IgD-negative memory B cell (primary cell): Measurements from ENCODE around the gene SELENOM. TPM values are rescaled to one million over a fixed set of nuclear protein-coding genes. Genes with fewer than 3 reads are reported as not detected.
"Not testable (repeated sequence)": the region's sequence is repeated elsewhere in the genome, so short reads cannot be mapped to it uniquely, and the experiment has no call there.

ENCODE experiments used
- H3K27ac Mint-ChIP-seq, 3 donors: one replicate each; pipeline ENCODE4 v1.8.0; 2020 to 2022; ENCODE audit warnings: mild to moderate bottlenecking in 3 of 3, mixed read lengths in 3 of 3, moderate library complexity in 1 of 3
- H3K27me3 Mint-ChIP-seq: one replicate; pipeline ENCODE4 v1.8.0; 2021; ENCODE audit warnings: mixed read lengths
- H3K36me3 Mint-ChIP-seq: one replicate; pipeline ENCODE4 v1.8.0; 2020; ENCODE audit warnings: mild to moderate bottlenecking, mixed read lengths
- H3K4me1 Mint-ChIP-seq, 3 donors: one replicate each; pipeline ENCODE4 v1.8.0; 2020 to 2022; ENCODE audit warnings: mixed read lengths in 3 of 3, mild to moderate bottlenecking in 1 of 3
- H3K4me3 Mint-ChIP-seq, 4 donors: one replicate each; pipeline ENCODE4 v1.8.0; 2020 to 2022; ENCODE audit warnings: mild to moderate bottlenecking in 4 of 4, mixed read lengths in 4 of 4, moderate library complexity in 3 of 4
- H3K9me3 Mint-ChIP-seq, 3 donors: one replicate each; pipeline ENCODE4 v1.8.0; 2020 to 2021; ENCODE audit warnings: mixed read lengths in 3 of 3, mild to moderate bottlenecking in 1 of 3
- polyA plus RNA-seq: library from polyadenylated mRNA; unstranded; fragments of 300-500 nt; fragmentation: Illumina TruSeq; gene quantifications from one replicate; pipeline ENCODE4 v1.2.3, GENCODE V29; 2021

The SELENOM gene
- polyA plus RNA-seq, 1 donor from 2014 or later: 145 TPM

GRCh38 chr22:31124811-31125465, 17.6 kb upstream of the SELENOM start:
- Mint-ChIP-seq H3K4me3 (no peak overlapping the region), H3K9me3 (no peaks in the 10 kb centered on the region), H3K27ac (no peak overlapping the region), H3K27me3 (peaks cover 1% of the 10 kb centered on the region), H3K36me3 (no peaks in the 10 kb centered on the region), H3K4me1 (peaks cover 0 to 4% (median 3%) of the 10 kb centered on the region in 3 donors)

GRCh38 chr22:31124290-31124689, 16.9 kb upstream of the SELENOM start:
- Mint-ChIP-seq H3K27me3 (peaks cover 1% of the 10 kb centered on the region), H3K27ac (peak overlapping the region in 1 of 3 donors; percentile 67), H3K36me3 (no peaks in the 10 kb centered on the region), H3K4me3 (peak overlapping the region in 2 of 4 donors; percentile 30 to 54), H3K9me3 (no peaks in the 10 kb centered on the region), H3K4me1 (peaks cover 0 to 4% (median 3%) of the 10 kb centered on the region in 3 donors)

- H3K27me3 Mint-ChIP-seq: peaks cover 1% of the 10 kb centered on the region
- H3K27ac Mint-ChIP-seq: no peak overlapping the region
- peaks cover 0 to 4% (median 3%) of the 10 kb centered on the region in 3 donors for H3K4me1 Mint-ChIP-seq
- no peaks in the 10 kb centered on the region for H3K9me3 Mint-ChIP-seq
- no peaks in the 10 kb centered on the region for H3K36me3 Mint-ChIP-seq
- H3K4me3 Mint-ChIP-seq: no peak overlapping the region
Measured at GRCh38 chr22:31123292-31123602, 15.9 kb upstream of the SELENOM start.

GRCh38 chr22:31122532-31123291, 15.3 kb upstream of the SELENOM start, which contains the start of gene INPP5J:
TSS of gene INPP5J (plus strand) at chr22:31122966. CDS start at chr22:31123015, 49 bp downstream.
- H3K4me1 Mint-ChIP-seq: peaks cover 0 to 4% (median 3%) of the 10 kb centered on the region in 3 donors
- H3K36me3 Mint-ChIP-seq: no peaks in the 10 kb centered on the region
- H3K4me3 Mint-ChIP-seq: peak within 1 kb of the TSS in 1 of 4 donors; percentile 54
- H3K27me3 Mint-ChIP-seq: peaks cover 1% of the 10 kb centered on the region
- H3K27ac Mint-ChIP-seq: no peak within 1 kb of the TSS
- no peaks in the 10 kb centered on the region for H3K9me3 Mint-ChIP-seq

DNA sequence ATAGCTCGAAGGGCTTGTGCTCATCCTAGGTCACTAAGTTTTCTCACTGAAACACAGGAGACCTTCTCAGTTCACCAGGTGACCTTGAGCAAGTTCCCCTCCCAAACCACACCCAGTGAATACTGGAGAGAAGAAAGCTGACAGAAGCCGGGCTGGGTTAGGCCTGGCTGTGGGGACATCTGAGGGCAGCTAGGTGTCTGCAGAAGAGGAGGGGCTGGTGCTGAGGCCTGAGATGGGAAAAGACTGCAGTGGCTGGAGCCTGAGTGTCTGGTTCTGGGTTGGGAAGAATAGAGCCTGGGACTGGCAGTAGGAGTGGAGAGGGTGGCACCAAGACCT, 14.8 kb upstream of the SELENOM start:
- Mint-ChIP-seq H3K27ac (no peak overlapping the region), H3K4me1 (peaks cover 0 to 4% (median 3%) of the 10 kb centered on the region in 3 donors), H3K4me3 (no peak overlapping the region), H3K9me3 (no peaks in the 10 kb centered on the region), H3K27me3 (peaks cover 1% of the 10 kb centered on the region), H3K36me3 (no peaks in the 10 kb centered on the region)

GRCh38 chr22:31121403-31121802, 14.0 kb upstream of the SELENOM start:
- Mint-ChIP-seq H3K27ac (peak overlapping the region in 1 of 3 donors; percentile 69), H3K27me3 (peaks cover 1% of the 10 kb centered on the region), H3K4me1 (peaks cover 0 to 4% (median 3%) of the 10 kb centered on the region in 3 donors), H3K4me3 (no peak overlapping the region), H3K9me3 (no peaks in the 10 kb centered on the region), H3K36me3 (no peaks in the 10 kb centered on the region)

DNA sequence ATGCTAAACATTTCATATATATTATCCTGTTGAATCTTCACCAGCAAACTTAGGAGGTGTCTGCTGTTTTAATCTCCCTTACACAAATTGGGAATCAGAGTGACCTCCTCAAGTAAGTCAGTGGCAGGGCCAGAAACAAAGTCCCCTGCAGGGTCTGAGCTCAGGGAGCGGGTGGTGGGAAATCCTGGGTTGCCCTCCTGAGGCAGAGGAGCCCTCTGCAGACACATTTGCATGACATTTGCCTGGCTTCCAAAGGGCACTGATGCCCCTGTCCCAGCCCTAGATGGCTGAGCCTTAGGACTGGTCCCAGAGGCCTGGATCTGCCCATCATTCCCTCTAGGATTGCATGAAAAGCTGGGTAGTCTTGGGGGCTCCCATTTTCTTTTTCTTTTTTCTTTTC, 13.3 kb upstream of the SELENOM start:
- Mint-ChIP-seq H3K4me1 (no peaks in the 10 kb centered on the region), H3K9me3 (no peaks in the 10 kb centered on the region), H3K27me3 (peaks cover 1% of the 10 kb centered on the region), H3K4me3 (no peak overlapping the region), H3K36me3 (no peaks in the 10 kb centered on the region), H3K27ac (peak overlapping the region in 1 of 3 donors; percentile 69)

DNA sequence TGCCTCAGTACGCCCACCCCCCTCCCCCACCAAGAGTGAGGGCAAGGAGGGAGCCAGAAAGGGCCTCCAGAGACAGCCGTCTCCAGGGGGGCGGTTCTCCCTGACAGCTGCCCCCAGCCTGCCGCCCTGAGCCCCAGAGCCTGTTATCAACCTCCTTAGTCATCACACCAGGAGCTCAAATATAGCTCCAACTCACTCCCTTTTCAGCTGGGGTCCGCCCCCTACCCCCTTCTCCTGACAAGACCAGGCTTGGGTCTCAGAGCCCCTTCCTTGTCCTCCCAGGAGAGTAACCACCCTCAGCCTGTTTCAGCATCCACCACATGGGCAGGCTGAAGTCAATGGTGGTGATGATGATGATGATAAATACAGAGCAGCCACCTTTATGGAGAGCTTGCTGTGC, 12.9 kb upstream of the SELENOM start:
- Mint-ChIP-seq H3K27me3 (peaks cover 1% of the 10 kb centered on the region), H3K4me3 (peak overlapping the region in 1 of 4 donors; percentile 28), H3K4me1 (no peaks in the 10 kb centered on the region), H3K36me3 (no peaks in the 10 kb centered on the region), H3K27ac (no peak overlapping the region), H3K9me3 (no peaks in the 10 kb centered on the region)

- Mint-ChIP-seq H3K9me3 (no peaks in the 10 kb centered on the region), H3K27ac (no peak overlapping the region), H3K27me3 (peaks cover 1% of the 10 kb centered on the region), H3K36me3 (no peaks in the 10 kb centered on the region), H3K4me3 (no peak overlapping the region), H3K4me1 (no peaks in the 10 kb centered on the region)
Measured at GRCh38 chr22:31119026-31119717, 11.8 kb upstream of the SELENOM start.

DNA sequence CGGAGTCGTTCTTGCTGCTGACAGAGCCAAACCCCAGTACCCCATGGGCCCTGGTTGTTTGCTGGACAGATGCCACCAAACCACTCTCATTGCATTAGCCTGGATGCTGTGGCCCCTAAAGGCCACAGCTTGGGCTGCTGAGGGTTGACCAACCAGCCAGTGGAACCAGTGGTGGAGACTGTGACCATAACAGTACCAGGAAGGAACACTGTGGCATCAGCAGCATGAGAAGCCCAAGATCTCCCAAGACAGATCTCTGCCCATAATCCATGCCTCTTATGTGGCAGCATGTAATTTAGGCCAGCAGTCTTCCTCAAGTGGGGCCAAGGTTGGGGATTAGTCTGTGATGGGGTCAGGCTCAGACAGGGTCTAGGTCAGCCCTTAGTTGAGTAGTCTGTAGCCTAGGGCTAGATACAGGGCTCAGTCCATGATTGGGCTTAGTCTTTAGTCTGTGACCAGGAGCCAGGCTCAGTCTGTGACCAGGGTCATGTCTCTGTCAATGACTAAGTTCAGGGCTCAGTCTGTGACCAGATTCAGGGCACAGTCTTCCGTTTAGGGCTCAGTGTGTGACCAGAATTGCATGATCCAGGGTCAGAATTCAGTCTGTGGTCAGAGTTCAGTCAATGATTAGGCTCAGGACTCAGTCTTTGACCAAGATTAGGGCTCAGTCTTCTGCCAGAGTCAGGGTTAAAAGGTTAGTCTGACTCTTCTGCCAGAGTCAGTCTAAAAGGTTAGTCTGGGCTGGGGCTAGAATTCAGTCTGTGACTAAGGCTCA, 10.9 kb upstream of the SELENOM start:
- Mint-ChIP-seq H3K4me3 (no peak overlapping the region), H3K27ac (no peak overlapping the region)

DNA sequence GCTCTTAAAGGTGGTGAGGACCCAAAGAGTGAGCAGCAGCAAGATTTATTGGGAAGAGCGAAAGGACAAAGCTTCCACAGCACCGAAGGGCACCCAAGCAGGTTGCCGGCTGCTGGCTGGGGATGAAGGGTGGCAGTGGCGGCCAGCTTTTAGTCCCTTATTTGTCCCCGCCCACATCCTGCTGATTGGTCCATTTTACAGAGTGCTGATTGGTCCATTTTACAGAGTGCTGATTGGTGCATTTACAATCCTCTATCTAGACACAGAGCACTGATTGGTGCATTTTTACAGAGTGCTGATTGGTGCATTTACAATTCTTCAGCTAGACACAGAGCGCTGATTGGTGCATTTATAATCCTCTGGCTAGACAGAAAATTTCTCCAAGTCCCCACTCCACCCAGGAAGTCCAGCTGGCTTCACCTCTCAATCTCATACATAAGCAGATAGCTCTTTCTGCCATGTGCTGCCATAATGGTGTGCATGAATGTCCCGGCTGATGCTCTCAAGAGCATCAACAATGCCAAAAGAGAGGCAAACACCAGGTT, 5.3 kb upstream of the SELENOM start:
- not testable (repeated sequence) for H3K4me1 Mint-ChIP-seq, H3K9me3 Mint-ChIP-seq, H3K27ac Mint-ChIP-seq, H3K36me3 Mint-ChIP-seq, H3K27me3 Mint-ChIP-seq, H3K4me3 Mint-ChIP-seq

More for the DNA sequence above, 10.9 kb upstream of the SELENOM start:
- H3K36me3 Mint-ChIP-seq: no peaks in the 10 kb centered on the region
- no peaks in the 10 kb centered on the region for H3K4me1 Mint-ChIP-seq
- H3K27me3 Mint-ChIP-seq: no peaks in the 10 kb centered on the region
- no peaks in the 10 kb centered on the region for H3K9me3 Mint-ChIP-seq

GRCh38 chr22:31107894-31108218, 488 bp upstream of the SELENOM start:
- Mint-ChIP-seq H3K4me3 (peak overlapping the region; percentile 92 to 100 (median 96)), H3K27me3 (peaks cover 3% of the 10 kb centered on the region), H3K36me3 (peaks cover 2% of the 10 kb centered on the region), H3K9me3 (no peaks in the 10 kb centered on the region), H3K27ac (peak overlapping the region; percentile 89 to 97 (median 94)), H3K4me1 (peaks cover 9 to 21% (median 15%) of the 10 kb centered on the region in 3 donors)

- Mint-ChIP-seq H3K27ac (peak overlapping the region; percentile 39 to 97 (median 94)), H3K27me3 (peaks cover 3% of the 10 kb centered on the region), H3K4me3 (peak overlapping the region; percentile 92 to 100 (median 96)), H3K4me1 (peaks cover 9 to 21% (median 15%) of the 10 kb centered on the region in 3 donors), H3K36me3 (peaks cover 2% of the 10 kb centered on the region), H3K9me3 (no peaks in the 10 kb centered on the region)
Measured at GRCh38 chr22:31106731-31107177, 614 bp downstream of the SELENOM start.

DNA sequence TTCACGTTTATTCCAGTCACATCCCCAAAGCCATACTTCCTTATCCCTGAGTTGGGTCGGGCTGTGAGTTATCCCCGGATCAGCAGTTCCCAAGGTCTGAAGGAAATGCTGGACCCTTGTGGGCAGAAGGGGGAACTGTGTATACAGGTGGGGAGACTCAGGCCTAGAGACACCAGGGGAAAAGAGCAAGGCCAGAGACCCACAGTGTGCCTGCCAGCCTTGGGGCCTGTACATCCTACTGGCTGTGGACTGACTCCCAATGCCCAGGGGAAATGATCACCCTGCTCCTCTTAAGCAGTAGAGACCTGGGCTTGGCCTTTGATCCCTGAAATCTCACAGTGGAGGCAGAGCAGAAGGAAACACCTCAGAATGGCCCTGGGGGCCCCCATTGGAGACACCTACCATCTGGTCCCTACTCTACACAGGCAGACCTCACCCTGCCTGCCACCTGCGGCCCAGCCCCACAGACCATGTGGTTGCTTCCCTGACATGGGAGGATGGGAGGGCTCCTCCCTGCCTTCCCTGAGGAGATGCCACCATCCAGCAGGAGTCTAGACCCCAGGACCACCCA, 1.3 kb downstream of the SELENOM start:
- peak overlapping the region in 2 of 3 donors; percentile 31 to 69 for H3K27ac Mint-ChIP-seq
- peak overlapping the region; percentile 85 to 100 (median 96) for H3K4me3 Mint-ChIP-seq
- H3K36me3 Mint-ChIP-seq: peaks cover 2% of the 10 kb centered on the region
- peaks cover 9 to 21% (median 15%) of the 10 kb centered on the region in 3 donors for H3K4me1 Mint-ChIP-seq
- H3K9me3 Mint-ChIP-seq: no peaks in the 10 kb centered on the region
- peaks cover 3% of the 10 kb centered on the region for H3K27me3 Mint-ChIP-seq
